K562 (cell line): Measurements from ENCODE around the gene BMP2K. TPM values are rescaled to one million over a fixed set of nuclear protein-coding genes. Genes with fewer than 3 reads are reported as not detected.

ENCODE experiments used
- ATAC-seq: fragments of 200-7000 bp; cut with Tn5 transposase; 3 replicates; pipeline ENCODE4 v1.9.1; 2020; ENCODE audit warnings: moderate library complexity
- BruUV-seq: library from RNA; stranded (reverse); fragments of 400-500 nt; replicated peaks from 2 replicates; lab custom pipeline; 2021; lab: Mats Ljungman, UMichigan
- CTCF ChIA-PET: fragments of 300-600 bp; formaldehyde crosslinking; extraction: SDS; loops from one replicate; lab custom pipeline; 2021; ENCODE audit warnings: low intra/inter-chr PET ratio; lab: Yijun Ruan, JAX
- POLR2A ChIA-PET: fragments of 300-600, 350-650 bp; sonication (Branson Sonifier 250); formaldehyde crosslinking; extraction: SDS; loops from one replicate; lab custom pipeline; 2021; ENCODE audit warnings: antibody characterized with exemption, inconsistent platforms; lab: Yijun Ruan, JAX
- DNase-seq, 4 experiments: peaks; one replicate each; pipeline versions ENCODE4 v3.0.0 to v3.0.0-alpha.2; 2011 to 2018; ENCODE audit warnings: low spot score in 3 of 4, mixed read lengths in 3 of 4; ENCODE audit errors: extremely low read depth in 1 of 4
- FAIRE-seq: peaks from 2 replicates; lab custom pipeline; 2011; peaks lifted over from hg19 to GRCh38; lab: Jason Lieb, UNC
- H2AFZ ChIP-seq: 2 replicates; pipeline ENCODE4 v1.6.0; 2011; ENCODE audit warnings: low read depth, low read length, control low read depth, inconsistent platforms
- H3K27ac ChIP-seq: fragments of 200-600 bp; 3 replicates; pipeline ENCODE4 v1.8.0; 2011; ENCODE audit warnings: low read depth, mild to moderate bottlenecking, control low read depth, inconsistent platforms, low read length, moderate library complexity, mixed read lengths; ENCODE audit errors: extremely low read depth
- H3K27me3 ChIP-seq, 2 experiments: fragments of 300-600 bp in 1 of 2; 2 replicates in 1 of 2; 3 replicates in 1 of 2; pipeline versions ENCODE4 v1.6.0 to v1.8.0; 2011; ENCODE audit warnings: inconsistent platforms in 2 of 2, low read length in 2 of 2, mild to moderate bottlenecking in 1 of 2, mixed read lengths in 1 of 2, moderate library complexity in 1 of 2; ENCODE audit not compliant: control insufficient read depth in 2 of 2, insufficient read depth in 2 of 2
- H3K36me3 ChIP-seq: fragments of 300-600 bp; 3 replicates; pipeline ENCODE4 v1.8.0; 2011; ENCODE audit warnings: mild to moderate bottlenecking, low read length, inconsistent platforms; ENCODE audit not compliant: control insufficient read depth, insufficient read depth
- H3K4me1 ChIP-seq, 2 experiments: fragments of 200-600 bp in 1 of 2; replicated peaks in 1 of 2; 2 replicates in 1 of 2; 3 replicates in 1 of 2; pipeline versions ENCODE4 v1.5.1 to v1.8.0; 2011; ENCODE audit warnings: inconsistent platforms in 2 of 2, low read length in 2 of 2, mild to moderate bottlenecking in 1 of 2, mixed read lengths in 1 of 2, moderate library complexity in 1 of 2; ENCODE audit not compliant: control insufficient read depth in 2 of 2, insufficient read depth in 2 of 2
- H3K4me2 ChIP-seq: 2 replicates; pipeline ENCODE4 v1.6.1; 2011; ENCODE audit warnings: low read length, control low read depth, inconsistent platforms, mixed read lengths; ENCODE audit not compliant: insufficient read depth
- H3K4me3 ChIP-seq: fragments of 200-600 bp; sonication (generic), shearing (Covaris generic); 2 replicates; pipeline ENCODE4 v1.5.1; 2016; ENCODE audit warnings: control low read depth, inconsistent platforms
- H3K79me2 ChIP-seq: fragments of 200-600 bp; 3 replicates; pipeline ENCODE4 v1.8.0; 2011; ENCODE audit warnings: low read length, inconsistent platforms; ENCODE audit not compliant: control insufficient read depth, insufficient read depth
- H3K9ac ChIP-seq, 2 experiments: 2 replicates each; pipeline versions ENCODE4 v1.6.0 to v1.6.1; 2011; ENCODE audit warnings: low read depth in 2 of 2, low read length in 2 of 2, control low read depth in 1 of 2, inconsistent platforms in 1 of 2, mild to moderate bottlenecking in 1 of 2, mixed read lengths in 1 of 2; ENCODE audit not compliant: insufficient read depth in 1 of 2
- H3K9me1 ChIP-seq: one replicate; pipeline ENCODE4 v1.6.0; 2011; ENCODE audit warnings: inconsistent platforms, mild to moderate bottlenecking, low read length, moderate library complexity; ENCODE audit not compliant: control insufficient read depth, insufficient read depth
- H3K9me3 ChIP-seq: replicated peaks from 2 replicates; pipeline ENCODE4 v1.5.1; 2011; ENCODE audit warnings: low read depth, low read length, inconsistent platforms; ENCODE audit not compliant: control insufficient read depth, insufficient read depth
- H4K20me1 ChIP-seq: replicated peaks from 2 replicates; pipeline ENCODE4 v1.6.1; 2011; ENCODE audit warnings: low read length, inconsistent platforms, mixed read lengths; ENCODE audit not compliant: control insufficient read depth, insufficient read depth
- MYBL2 ChIP-seq, 2 experiments: fragments of 450-650 bp in 1 of 2; sonication (generic) in 1 of 2; formaldehyde crosslinking in 1 of 2; IDR thresholded peaks; 2 replicates each; pipeline versions ENCODE4 v1.6.1 to v1.8.1; 2017 to 2022; ENCODE audit warnings: borderline replicate concordance in 1 of 2, inconsistent platforms in 1 of 2, low read depth in 1 of 2, mild to moderate bottlenecking in 1 of 2, missing genetic modification reagents in 1 of 2, moderate library complexity in 1 of 2
- THRAP3 ChIP-seq: fragments of 450-650 bp; IDR thresholded peaks from 2 replicates; pipeline ENCODE4 v1.6.1; 2016; ENCODE audit warnings: mild to moderate bottlenecking, inconsistent platforms, borderline replicate concordance
- WGBS: fragments of 100-300 bp; shearing (Covaris generic); methylation state at CpG from one replicate; pipeline ENCODE4 v1.1.6; 2016; ENCODE audit warnings: low coverage, mixed read lengths; ENCODE audit not compliant: insufficient coverage; ENCODE audit errors: missing lambda C conversion rate; 5-methylcytosine and 5-hydroxymethylcytosine counted together
- in situ Hi-C: fragments of 300-500 bp; cut with MboI; formaldehyde crosslinking; loops from 4 replicates; pipeline ENCODE4 v1.15.0; 2018; ENCODE audit warnings: inconsistent platforms, mixed read lengths
- intact Hi-C: fragments of 100-400 bp; cut with micrococcal nuclease; formaldehyde crosslinking; loops from 2 replicates; pipeline ENCODE4 v1.14.2; 2022
- polyA plus RNA-seq, 8 experiments: library from polyadenylated mRNA; depleted of rRNA in 4 of 8; stranded (reverse) in 5 of 8; unstranded in 3 of 8; fragments of >200 nt; fragmentation: Nextera tagmentation in 2 of 8; fragmentation: Illumina TruSeq in 1 of 8; extraction: Ambion mirVana in 2 of 8; extraction: Trizol in 1 of 8; gene quantifications; 2 replicates each; pipeline versions ENCODE4 v1.2.1 to v1.2.3, GENCODE V29; 2011 to 2014; ENCODE audit warnings: inconsistent platforms in 1 of 8, missing spikeins in 1 of 8
- total RNA-seq, 7 experiments: library from RNA; depleted of rRNA in 6 of 7; stranded (reverse); fragments of >200 nt in 6 of 7; fragmentation: Illumina TruSeq in 2 of 7; extraction: Trizol in 2 of 7; gene quantifications; 2 replicates each; pipeline versions ENCODE4 v1.2.1 to v1.2.3, GENCODE V29; 2011 to 2021; ENCODE audit warnings: low replicate concordance in 1 of 7
- TF ChIP-seq, protein P1 (sequence below): fragments of 450-650 bp; formaldehyde crosslinking; IDR thresholded peaks from 2 replicates; pipeline ENCODE4 v1.4.0; 2022; ENCODE audit warnings: mild to moderate bottlenecking, moderate library complexity
- TF ChIP-seq, protein P2 (sequence below): IDR thresholded peaks from 2 replicates; pipeline ENCODE4 v1.6.1; 2016; ENCODE audit warnings: missing genetic modification characterization, missing compliant biosample characterization
- TF ChIP-seq, protein P3 (sequence below): fragments of 450-650 bp; formaldehyde crosslinking; IDR thresholded peaks from 2 replicates; pipeline ENCODE4 v1.4.0; 2020; ENCODE audit warnings: mild to moderate bottlenecking, mixed read lengths
- TF ChIP-seq, protein P4 (sequence below): fragments of 250-450 bp; sonication (Bioruptor Pico); IDR thresholded peaks from 2 replicates; pipeline ENCODE4 v1.8.0; 2022; ENCODE audit warnings: inconsistent platforms

BMP2K gene
- total and polyA plus RNA-seq, 9 of the 15 experiments (the other 6 are each of a cell fraction or from before 2014, with no cell fraction given): 17.0 to 217 (median 104) TPM

DNA sequence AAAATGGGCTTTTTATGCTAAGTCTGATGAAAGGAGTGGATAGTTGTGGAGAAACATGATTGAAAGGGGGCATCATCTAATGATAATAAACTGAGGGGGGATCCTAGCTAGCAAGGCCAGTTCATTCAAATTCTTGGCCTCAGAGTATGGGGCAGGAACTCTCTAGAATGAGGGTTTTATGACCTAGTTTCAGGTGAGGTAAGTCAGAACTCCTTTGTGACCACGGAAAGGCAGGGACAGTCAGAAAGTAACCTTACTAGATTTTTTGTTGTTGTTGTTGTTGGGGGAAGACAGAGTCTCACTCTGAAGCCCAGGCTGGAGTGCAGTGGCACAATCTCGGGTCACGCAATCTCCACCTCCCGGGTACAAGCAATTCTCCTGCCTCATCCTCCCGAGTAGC lies 164.6 kb downstream of the BMP2K start:
- TF ChIP-seq, protein P1, sequence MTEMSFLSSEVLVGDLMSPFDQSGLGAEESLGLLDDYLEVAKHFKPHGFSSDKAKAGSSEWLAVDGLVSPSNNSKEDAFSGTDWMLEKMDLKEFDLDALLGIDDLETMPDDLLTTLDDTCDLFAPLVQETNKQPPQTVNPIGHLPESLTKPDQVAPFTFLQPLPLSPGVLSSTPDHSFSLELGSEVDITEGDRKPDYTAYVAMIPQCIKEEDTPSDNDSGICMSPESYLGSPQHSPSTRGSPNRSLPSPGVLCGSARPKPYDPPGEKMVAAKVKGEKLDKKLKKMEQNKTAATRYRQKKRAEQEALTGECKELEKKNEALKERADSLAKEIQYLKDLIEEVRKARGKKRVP (CRISPR knock-in tag): no peak
- TF ChIP-seq, protein P2, sequence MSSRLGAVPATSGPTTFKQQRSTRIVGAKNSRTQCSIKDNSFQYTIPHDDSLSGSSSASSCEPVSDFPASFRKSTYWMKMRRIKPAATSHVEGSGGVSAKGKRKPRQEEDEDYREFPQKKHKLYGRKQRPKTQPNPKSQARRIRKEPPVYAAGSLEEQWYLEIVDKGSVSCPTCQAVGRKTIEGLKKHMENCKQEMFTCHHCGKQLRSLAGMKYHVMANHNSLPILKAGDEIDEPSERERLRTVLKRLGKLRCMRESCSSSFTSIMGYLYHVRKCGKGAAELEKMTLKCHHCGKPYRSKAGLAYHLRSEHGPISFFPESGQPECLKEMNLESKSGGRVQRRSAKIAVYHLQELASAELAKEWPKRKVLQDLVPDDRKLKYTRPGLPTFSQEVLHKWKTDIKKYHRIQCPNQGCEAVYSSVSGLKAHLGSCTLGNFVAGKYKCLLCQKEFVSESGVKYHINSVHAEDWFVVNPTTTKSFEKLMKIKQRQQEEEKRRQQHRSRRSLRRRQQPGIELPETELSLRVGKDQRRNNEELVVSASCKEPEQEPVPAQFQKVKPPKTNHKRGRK (tag): no peak
- TF ChIP-seq THRAP3 (no peak), MYBL2 (IDR thresholded peaks at IDR 0.05; ENCODE audit: low read depth) (no peak), MYBL2 (CRISPR knock-in tag; IDR thresholded peaks at IDR 0.05; ENCODE audit: borderline replicate concordance) (no peak)
- TF ChIP-seq, protein P3, sequence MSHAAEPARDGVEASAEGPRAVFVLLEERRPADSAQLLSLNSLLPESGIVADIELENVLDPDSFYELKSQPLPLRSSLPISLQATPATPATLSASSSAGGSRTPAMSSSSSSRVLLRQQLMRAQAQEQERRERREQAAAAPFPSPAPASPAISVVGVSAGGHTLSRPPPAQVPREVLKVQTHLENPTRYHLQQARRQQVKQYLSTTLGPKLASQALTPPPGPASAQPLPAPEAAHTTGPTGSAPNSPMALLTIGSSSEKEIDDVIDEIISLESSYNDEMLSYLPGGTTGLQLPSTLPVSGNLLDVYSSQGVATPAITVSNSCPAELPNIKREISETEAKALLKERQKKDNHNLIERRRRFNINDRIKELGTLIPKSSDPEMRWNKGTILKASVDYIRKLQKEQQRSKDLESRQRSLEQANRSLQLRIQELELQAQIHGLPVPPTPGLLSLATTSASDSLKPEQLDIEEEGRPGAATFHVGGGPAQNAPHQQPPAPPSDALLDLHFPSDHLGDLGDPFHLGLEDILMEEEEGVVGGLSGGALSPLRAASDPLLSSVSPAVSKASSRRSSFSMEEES (CRISPR knock-in tag): no peak
- TF ChIP-seq, protein P4, sequence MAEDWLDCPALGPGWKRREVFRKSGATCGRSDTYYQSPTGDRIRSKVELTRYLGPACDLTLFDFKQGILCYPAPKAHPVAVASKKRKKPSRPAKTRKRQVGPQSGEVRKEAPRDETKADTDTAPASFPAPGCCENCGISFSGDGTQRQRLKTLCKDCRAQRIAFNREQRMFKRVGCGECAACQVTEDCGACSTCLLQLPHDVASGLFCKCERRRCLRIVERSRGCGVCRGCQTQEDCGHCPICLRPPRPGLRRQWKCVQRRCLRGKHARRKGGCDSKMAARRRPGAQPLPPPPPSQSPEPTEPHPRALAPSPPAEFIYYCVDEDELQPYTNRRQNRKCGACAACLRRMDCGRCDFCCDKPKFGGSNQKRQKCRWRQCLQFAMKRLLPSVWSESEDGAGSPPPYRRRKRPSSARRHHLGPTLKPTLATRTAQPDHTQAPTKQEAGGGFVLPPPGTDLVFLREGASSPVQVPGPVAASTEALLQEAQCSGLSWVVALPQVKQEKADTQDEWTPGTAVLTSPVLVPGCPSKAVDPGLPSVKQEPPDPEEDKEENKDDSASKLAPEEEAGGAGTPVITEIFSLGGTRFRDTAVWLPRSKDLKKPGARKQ: no peak
- DNase-seq (no peak), ATAC-seq (no peak), FAIRE-seq (no peak)
- Histone ChIP-seq H4K20me1 (no peaks in the 10 kb centered on the region), H3K79me2 (peaks cover 29% of the 10 kb centered on the region), H3K9me1 (no peaks in the 10 kb centered on the region), H3K4me3 (no peak overlapping the region), H3K36me3 (no peaks in the 10 kb centered on the region; the same call in 2 of the 3 replicates), H3K4me1 (peaks cover 10 to 19% of the 10 kb centered on the region in 2 experiments; a peak in 4 of 5 replicates), H3K9ac (no peak overlapping the region), H3K27me3 (no peaks in the 10 kb centered on the region), H2AFZ (no peak overlapping the region), H3K27ac (no peak overlapping the region), H3K4me2 (no peak overlapping the region), H3K9me3 (no peaks in the 10 kb centered on the region)
- in situ Hi-C loops (no loop called here), intact Hi-C loops (loop anchor here (10.0 kb wide), 1 partner anchor 986 kb away; no protein-coding TSS in a partner anchor)
- POLR2A ChIA-PET: no interaction called here
- BruUV-seq: no TSS peak
- 80% methylated on average over 5 of the region's 5 CpGs for WGBS
- CTCF ChIA-PET: no interaction called here
